ENCODE data around the gene PTGR3. TPM values are rescaled to one million over a fixed set of nuclear protein-coding genes. Genes with fewer than 3 reads are reported as not detected.

Gene PTGR3
- total and polyA plus RNA-seq, 2 of the 8 experiments (the other 6 are each of a cell fraction or from before 2014, with no cell fraction given), result 2.0 to 3.6 TPM

DNA sequence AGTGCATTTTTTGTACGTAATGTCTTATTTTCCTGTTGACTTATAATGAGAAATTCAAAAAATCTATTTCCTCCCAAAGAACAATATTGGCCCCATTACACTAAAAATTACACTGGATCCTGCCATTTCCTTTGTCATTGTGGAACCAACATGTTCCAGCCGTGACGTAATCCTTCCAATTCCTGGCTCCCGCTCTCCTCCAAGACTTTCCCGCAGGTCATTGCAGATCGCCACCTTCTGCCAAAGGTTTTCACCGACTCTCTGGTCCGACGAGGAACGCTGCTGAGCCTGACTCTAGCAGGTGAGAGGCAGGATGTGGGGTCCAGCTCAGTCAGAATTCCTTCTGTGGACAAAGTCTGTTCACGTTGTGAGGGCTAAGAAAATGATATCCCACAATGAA lies 38.0 kb downstream of the PTGR3 start (continued):
- TF ChIP-seq, protein P1, sequence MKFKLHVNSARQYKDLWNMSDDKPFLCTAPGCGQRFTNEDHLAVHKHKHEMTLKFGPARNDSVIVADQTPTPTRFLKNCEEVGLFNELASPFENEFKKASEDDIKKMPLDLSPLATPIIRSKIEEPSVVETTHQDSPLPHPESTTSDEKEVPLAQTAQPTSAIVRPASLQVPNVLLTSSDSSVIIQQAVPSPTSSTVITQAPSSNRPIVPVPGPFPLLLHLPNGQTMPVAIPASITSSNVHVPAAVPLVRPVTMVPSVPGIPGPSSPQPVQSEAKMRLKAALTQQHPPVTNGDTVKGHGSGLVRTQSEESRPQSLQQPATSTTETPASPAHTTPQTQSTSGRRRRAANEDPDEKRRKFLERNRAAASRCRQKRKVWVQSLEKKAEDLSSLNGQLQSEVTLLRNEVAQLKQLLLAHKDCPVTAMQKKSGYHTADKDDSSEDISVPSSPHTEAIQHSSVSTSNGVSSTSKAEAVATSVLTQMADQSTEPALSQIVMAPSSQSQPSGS (IDR thresholded peaks at IDR 0.05; ENCODE audit: low read length), result no peak
- TF ChIP-seq TAF7 (optimal IDR thresholded peaks at IDR 0.05; ENCODE audit: borderline replicate concordance, low read depth, low read length) (no peak), JUN (IDR thresholded peaks at IDR 0.05; ENCODE audit: low read depth, low read length) (no peak), POU5F1 (IDR thresholded peaks at IDR 0.05; ENCODE audit: low read depth, low read length) (no peak), POLR2A (IDR thresholded peaks at IDR 0.05; ENCODE audit: control extremely low read depth in 1 of 2, low read depth in 2 of 2, low read length in 2 of 2) (no peak), KDM1A (IDR thresholded peaks at IDR 0.05; ENCODE audit: borderline replicate concordance, low read length) (no peak), KDM5A (IDR thresholded peaks at IDR 0.05; ENCODE audit: low read length) (no peak)
- TF ChIP-seq, protein P2, sequence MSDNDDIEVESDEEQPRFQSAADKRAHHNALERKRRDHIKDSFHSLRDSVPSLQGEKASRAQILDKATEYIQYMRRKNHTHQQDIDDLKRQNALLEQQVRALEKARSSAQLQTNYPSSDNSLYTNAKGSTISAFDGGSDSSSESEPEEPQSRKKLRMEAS (IDR thresholded peaks at IDR 0.05), result no peak

All from H1 (cell line).